ENCODE data around the gene SPINT1. TPM values are rescaled to one million over a fixed set of nuclear protein-coding genes. Genes with fewer than 3 reads are reported as not detected.

Gene SPINT1
- polyA plus RNA-seq, 2 donors = 161 to 191 TPM

DNA sequence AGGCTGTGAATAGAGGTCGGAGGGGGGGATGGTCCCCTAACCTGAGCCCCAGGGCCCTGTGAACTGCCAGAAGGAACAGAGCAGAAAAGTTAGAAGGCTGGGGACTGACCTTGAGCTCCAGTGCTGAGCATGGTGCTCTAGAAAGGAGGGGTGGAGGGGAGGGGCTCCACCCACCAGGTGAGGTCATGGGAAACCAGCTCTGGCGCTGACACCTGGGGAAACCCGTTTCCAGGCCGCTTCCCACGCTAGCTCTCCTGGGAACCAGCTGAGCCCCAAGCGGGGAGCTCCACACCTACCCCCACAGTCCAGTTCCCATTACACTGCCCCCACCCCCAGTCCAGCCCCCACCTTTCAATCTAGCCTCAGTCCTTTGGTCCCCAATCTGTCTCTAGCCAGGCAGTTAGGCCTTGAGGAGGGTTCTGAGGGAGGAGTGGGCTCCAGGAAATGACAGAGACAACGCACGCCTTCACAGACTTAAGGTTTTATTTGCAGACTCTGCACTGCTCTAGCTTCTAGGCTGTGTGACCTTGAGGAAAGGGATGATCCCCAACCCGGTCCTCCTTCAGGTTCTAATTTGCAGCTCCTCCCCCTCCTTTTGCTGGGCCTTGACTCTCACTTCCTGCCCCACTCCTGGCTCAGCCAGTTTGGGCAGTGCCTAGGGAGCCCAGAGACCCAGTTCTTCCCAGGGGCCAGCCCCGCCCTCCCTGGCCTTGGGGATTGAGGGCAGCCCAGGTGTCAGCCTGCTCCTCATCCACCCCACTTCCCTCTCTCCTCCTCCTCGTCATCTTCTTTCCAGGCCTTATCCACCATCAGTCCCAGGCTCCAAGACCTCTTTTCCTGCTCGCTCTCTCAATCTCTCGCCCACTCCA is 28.1 kb downstream of the SPINT1 start:
- Histone ChIP-seq H3K36me3 (ENCODE audit: control insufficient read depth in 2 of 2, insufficient read depth in 2 of 2, low read length in 1 of 2) (no peaks in the 10 kb centered on the region), H3K27ac (ENCODE audit: low read depth in 2 of 2, low read length in 1 of 2) (peak overlapping the region; percentile 96 to 97), H3K9me3 (ENCODE audit: control insufficient read depth in 2 of 2, insufficient read depth in 1 of 2, low read depth in 1 of 2, low read length in 1 of 2) (no peaks in the 10 kb centered on the region), H3K4me1 (ENCODE audit: control insufficient read depth in 2 of 2, insufficient read depth in 2 of 2, low read length in 1 of 2) (peaks cover 0 to 3% of the 10 kb centered on the region in 2 donors), H3K27me3 (ENCODE audit: control insufficient read depth in 1 of 2, insufficient read depth in 2 of 2, low read length in 2 of 2) (no peaks in the 10 kb centered on the region), H3K4me3 (ENCODE audit: low read depth in 1 of 2, low read length in 2 of 2) (peak overlapping the region; percentile 77 to 82)
- 53 to 56% methylated on average over 13 of the region's 13 CpGs for WGBS, 2 donors

DNA sequence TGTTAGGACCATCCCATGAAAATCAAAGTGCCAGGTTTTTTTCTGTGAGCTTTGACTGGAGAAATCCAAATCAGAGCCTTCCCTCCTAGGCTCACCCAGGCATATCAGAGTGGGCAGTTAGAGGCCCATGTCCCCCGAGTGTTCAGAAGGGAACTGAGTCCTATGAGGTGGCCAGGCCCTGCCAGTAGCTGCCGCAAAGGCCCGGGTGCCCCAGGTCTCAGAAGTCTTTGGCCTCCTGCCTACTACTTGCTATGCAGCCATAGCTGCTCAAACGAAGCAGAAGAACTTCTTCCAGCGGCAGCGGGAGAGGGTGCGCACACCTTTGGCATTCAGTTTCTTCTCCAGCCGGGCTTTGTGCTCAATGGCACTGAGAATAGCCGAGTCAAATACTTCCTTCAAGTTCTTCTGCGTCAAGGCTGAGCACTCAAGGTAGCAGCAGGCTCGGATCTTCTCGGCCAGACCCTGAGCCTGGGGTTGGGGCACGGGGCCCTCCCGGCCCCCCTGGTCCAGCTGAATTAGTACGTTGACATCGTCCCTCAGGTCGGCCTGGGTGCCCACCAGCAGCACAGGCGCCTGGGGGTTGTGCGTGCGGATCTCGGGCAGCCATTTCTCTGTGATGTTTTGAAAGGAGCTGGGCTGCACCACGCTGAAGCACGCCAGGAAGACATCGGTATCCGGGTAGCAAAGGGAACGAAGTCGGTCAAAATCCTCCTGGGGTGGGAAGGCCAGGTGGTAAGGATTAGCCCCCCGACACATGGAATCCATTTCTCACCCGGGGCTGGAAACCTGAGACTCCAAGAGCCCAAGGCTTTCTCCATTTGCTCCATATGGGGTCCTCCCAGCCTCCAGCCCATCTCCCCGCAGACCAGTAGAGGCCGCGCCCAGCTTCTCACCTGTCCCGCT is 29.2 kb downstream of the SPINT1 start:
- H3K4me1 ChIP-seq (ENCODE audit: control insufficient read depth in 2 of 2, insufficient read depth in 2 of 2, low read length in 1 of 2) = peaks cover 0 to 3% of the 10 kb centered on the region in 2 donors
- peak overlapping the region; percentile 96 to 97 for H3K27ac ChIP-seq (ENCODE audit: low read depth in 2 of 2, low read length in 1 of 2)

DNA sequence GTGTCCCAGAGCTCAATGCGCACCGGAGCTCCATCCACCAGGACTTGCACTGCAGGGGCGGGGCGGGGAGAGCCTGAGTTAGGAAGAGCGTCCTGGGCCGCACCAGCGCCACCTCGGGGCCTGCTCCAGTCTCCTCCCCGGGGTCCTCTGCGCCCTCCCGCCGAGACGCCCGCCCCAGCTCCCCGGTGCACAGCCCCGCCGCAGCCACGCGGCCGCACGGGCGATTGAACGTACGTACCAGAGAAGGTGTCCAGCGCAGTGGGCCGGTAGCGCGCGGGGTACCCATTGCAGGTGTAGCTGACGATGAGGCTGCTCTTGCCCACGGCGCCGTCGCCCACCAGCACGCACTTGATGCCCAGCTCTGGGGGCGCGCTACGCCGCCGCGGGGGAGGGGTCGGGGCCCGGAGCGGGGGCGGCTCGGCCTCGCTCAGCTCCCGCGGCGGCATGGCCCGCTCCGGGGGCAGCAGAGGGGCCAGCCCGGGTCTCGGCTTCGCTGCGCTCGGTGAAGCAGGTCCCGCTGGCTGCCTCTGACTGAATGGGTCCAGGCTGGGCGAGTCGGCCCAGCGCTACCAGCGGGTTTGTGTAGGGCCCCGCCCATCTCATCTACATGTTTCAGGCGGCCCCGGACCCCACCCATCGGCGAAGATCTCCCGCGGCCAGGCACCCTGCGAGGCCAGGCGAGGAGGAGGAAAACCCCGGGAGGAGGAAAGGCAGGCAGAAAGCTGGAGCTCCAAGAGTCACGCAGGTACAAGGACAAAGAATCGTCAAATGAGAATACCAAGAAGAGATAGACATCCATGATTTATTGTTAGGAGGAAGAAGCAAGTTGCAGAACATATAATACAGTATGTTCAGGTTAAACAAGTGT is 30.1 kb downstream of the SPINT1 start, which contains the start of gene RHOV:
Gene RHOV, minus strand, starts transcription at position 541 of the 868 bp plus-strand sequence. Its CDS starts 95 bp downstream, at position 446.
- H3K27ac ChIP-seq (ENCODE audit: low read depth in 2 of 2, low read length in 1 of 2) = peak within 1 kb of the TSS; percentile 96 to 97

More for the DNA sequence above, 29.2 kb downstream of the SPINT1 start:
- no peaks in the 10 kb centered on the region for H3K36me3 ChIP-seq (ENCODE audit: control insufficient read depth in 2 of 2, insufficient read depth in 2 of 2, low read length in 1 of 2)
- 45 to 54% methylated on average over 33 of the region's 33 CpGs for WGBS, 2 donors
- peak overlapping the region; percentile 77 to 82 for H3K4me3 ChIP-seq (ENCODE audit: low read depth in 1 of 2, low read length in 2 of 2)
- H3K9me3 ChIP-seq (ENCODE audit: control insufficient read depth in 2 of 2, insufficient read depth in 1 of 2, low read depth in 1 of 2, low read length in 1 of 2) = no peaks in the 10 kb centered on the region
- no peaks in the 10 kb centered on the region for H3K27me3 ChIP-seq (ENCODE audit: control insufficient read depth in 1 of 2, insufficient read depth in 2 of 2, low read length in 2 of 2)

DNA sequence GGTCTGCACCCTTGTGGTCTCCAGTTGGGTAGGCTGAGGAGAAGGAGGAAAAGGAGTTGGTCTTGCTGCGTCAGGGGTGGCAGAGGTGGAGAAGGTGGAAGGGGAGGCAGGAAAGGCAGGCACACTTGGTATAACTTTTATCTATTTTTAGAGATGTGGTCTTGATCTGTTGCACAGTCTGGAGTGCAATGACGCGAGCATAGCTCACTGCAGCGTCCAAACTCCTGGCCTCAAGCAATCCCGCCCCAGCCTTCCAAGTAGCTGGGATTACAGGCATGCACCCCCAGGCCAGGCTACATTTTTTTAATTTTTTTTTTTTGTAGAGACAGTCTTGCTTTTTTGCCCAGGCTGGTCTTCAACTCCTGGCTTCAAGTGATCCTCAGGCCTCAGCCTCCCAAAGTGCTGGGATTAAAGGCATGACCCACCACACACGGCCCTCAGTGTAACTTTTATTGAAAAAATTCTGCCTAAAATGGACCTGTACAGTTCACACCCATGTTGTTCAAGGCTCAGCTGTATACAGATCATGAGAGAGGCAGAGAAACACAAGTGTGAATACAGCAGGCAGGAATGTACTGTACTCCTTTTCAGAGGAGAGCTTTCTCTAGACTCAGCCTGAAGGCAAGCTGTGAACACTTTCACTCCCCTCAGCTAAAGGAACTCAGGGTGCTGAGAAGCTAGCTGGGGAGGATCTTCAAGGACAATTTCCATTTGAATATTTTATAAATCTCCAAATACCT is 32.3 kb downstream of the SPINT1 start:
- Histone ChIP-seq H3K4me1 (ENCODE audit: control insufficient read depth in 2 of 2, insufficient read depth in 2 of 2, low read length in 1 of 2) (peaks cover 0 to 3% of the 10 kb centered on the region in 2 donors), H3K4me3 (ENCODE audit: low read depth in 1 of 2, low read length in 2 of 2) (no peak overlapping the region), H3K9me3 (ENCODE audit: control insufficient read depth in 2 of 2, insufficient read depth in 1 of 2, low read depth in 1 of 2, low read length in 1 of 2) (no peaks in the 10 kb centered on the region), H3K36me3 (ENCODE audit: control insufficient read depth in 2 of 2, insufficient read depth in 2 of 2, low read length in 1 of 2) (no peaks in the 10 kb centered on the region), H3K27ac (ENCODE audit: low read depth in 2 of 2, low read length in 1 of 2) (peak overlapping the region; percentile 43 to 70), H3K27me3 (ENCODE audit: control insufficient read depth in 1 of 2, insufficient read depth in 2 of 2, low read length in 2 of 2) (no peaks in the 10 kb centered on the region)
- 75 to 79% methylated on average over 6 of the region's 6 CpGs for WGBS, 2 donors

More for the DNA sequence above, 30.1 kb downstream of the SPINT1 start, which contains the start of gene RHOV:
- 0 to 1% methylated on average over 66 to 74 of the region's 74 CpGs for WGBS, 2 donors
- Histone ChIP-seq H3K36me3 (ENCODE audit: control insufficient read depth in 2 of 2, insufficient read depth in 2 of 2, low read length in 1 of 2) (no peaks in the 10 kb centered on the region), H3K27me3 (ENCODE audit: control insufficient read depth in 1 of 2, insufficient read depth in 2 of 2, low read length in 2 of 2) (no peaks in the 10 kb centered on the region), H3K4me3 (ENCODE audit: low read depth in 1 of 2, low read length in 2 of 2) (peak within 1 kb of the TSS; percentile 77 to 82), H3K9me3 (ENCODE audit: control insufficient read depth in 2 of 2, insufficient read depth in 1 of 2, low read depth in 1 of 2, low read length in 1 of 2) (no peaks in the 10 kb centered on the region), H3K4me1 (ENCODE audit: control insufficient read depth in 2 of 2, insufficient read depth in 2 of 2, low read length in 1 of 2) (peaks cover 0 to 3% of the 10 kb centered on the region in 2 donors)

DNA sequence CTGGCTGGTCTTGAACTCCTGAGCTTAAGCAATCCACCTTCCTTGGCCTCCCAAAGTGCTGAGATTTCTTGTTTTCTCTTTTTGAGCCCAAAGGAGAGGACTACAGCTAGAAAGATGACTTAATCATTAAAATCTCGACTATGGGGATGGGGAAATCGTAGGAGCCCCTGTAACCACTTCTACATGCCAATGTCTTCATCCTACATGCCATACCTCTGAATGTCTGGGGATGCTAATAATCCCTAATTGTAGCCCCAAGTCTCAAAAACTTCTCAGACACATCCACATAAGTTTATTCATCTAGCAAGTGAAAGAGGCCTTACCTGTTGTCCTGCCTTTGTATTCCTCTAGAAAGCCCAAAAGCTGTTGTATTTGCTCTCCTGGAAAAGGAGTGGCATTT is 33.8 kb downstream of the SPINT1 start:
- Histone ChIP-seq H3K4me3 (ENCODE audit: low read depth in 1 of 2, low read length in 2 of 2) (no peak overlapping the region), H3K9me3 (ENCODE audit: control insufficient read depth in 2 of 2, insufficient read depth in 1 of 2, low read depth in 1 of 2, low read length in 1 of 2) (peaks cover 0 to 3% of the 10 kb centered on the region in 2 donors), H3K27ac (ENCODE audit: low read depth in 2 of 2, low read length in 1 of 2) (peak overlapping the region; percentile 8 to 50), H3K27me3 (ENCODE audit: control insufficient read depth in 1 of 2, insufficient read depth in 2 of 2, low read length in 2 of 2) (no peaks in the 10 kb centered on the region), H3K36me3 (ENCODE audit: control insufficient read depth in 2 of 2, insufficient read depth in 2 of 2, low read length in 1 of 2) (no peaks in the 10 kb centered on the region), H3K4me1 (ENCODE audit: control insufficient read depth in 2 of 2, insufficient read depth in 2 of 2, low read length in 1 of 2) (peaks cover 0 to 3% of the 10 kb centered on the region in 2 donors)
- WGBS, 2 donors = 51 to 64% methylated on average over 2 of the region's 2 CpGs

DNA sequence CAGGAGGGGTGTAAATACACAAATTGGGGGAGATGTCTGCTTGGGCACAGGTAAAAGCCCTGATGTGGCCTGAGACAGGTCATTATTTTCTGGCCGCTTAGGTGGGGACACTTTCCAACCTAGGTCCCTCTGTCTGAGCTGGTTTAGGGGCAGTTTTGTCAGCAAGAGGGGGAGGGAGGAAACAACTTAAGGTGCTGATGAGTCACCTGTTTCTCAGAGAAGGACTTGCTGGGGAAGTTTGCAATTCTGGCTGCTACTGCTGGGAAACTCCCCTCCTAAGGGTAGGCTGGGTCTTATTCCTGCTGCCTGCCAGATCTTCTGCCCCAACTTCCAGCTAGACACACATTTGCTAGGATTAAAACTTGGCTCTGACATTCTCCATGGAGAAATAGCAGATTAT is 34.9 kb downstream of the SPINT1 start:
- no peaks in the 10 kb centered on the region for H3K27me3 ChIP-seq (ENCODE audit: control insufficient read depth in 1 of 2, insufficient read depth in 2 of 2, low read length in 2 of 2)
- 47 to 69% methylated on average over 1 of the region's 1 CpG for WGBS, 2 donors

DNA sequence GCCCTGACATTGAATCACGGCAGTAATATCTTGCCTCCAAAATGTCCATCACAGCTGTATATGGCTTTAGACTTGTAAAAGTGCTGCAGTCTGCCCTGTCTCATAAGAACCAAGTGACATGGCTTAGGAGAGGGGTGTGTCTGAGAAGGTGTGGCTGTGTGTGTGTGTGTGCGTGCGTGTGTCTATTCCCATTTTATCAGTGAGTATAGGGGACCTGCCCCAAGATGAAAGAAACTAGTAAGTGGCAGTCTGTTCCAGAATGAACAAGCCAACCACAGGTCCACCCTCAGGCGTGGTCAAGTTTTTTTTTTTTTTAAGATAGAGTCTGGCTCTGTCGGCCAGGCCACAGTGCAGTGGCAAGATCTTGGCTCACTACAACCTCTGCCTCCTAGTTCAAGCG is 35.8 kb downstream of the SPINT1 start:
- peaks cover 0 to 3% of the 10 kb centered on the region in 2 donors for H3K4me1 ChIP-seq (ENCODE audit: control insufficient read depth in 2 of 2, insufficient read depth in 2 of 2, low read length in 1 of 2)
- peaks cover 0 to 3% of the 10 kb centered on the region in 2 donors for H3K9me3 ChIP-seq (ENCODE audit: control insufficient read depth in 2 of 2, insufficient read depth in 1 of 2, low read depth in 1 of 2, low read length in 1 of 2)
- H3K36me3 ChIP-seq (ENCODE audit: control insufficient read depth in 2 of 2, insufficient read depth in 2 of 2, low read length in 1 of 2) = no peaks in the 10 kb centered on the region
- WGBS, 2 donors = 58 to 59% methylated on average over 6 of the region's 6 CpGs
- no peak overlapping the region for H3K4me3 ChIP-seq (ENCODE audit: low read depth in 1 of 2, low read length in 2 of 2)
- H3K27ac ChIP-seq (ENCODE audit: low read depth in 2 of 2, low read length in 1 of 2) = peak overlapping the region; percentile 84 to 89
- H3K27me3 ChIP-seq (ENCODE audit: control insufficient read depth in 1 of 2, insufficient read depth in 2 of 2, low read length in 2 of 2) = no peaks in the 10 kb centered on the region

More for the DNA sequence above, 34.9 kb downstream of the SPINT1 start:
- Histone ChIP-seq H3K27ac (ENCODE audit: low read depth in 2 of 2, low read length in 1 of 2) (peak overlapping the region; percentile 84 to 89), H3K4me3 (ENCODE audit: low read depth in 1 of 2, low read length in 2 of 2) (no peak overlapping the region), H3K4me1 (ENCODE audit: control insufficient read depth in 2 of 2, insufficient read depth in 2 of 2, low read length in 1 of 2) (peaks cover 0 to 3% of the 10 kb centered on the region in 2 donors), H3K36me3 (ENCODE audit: control insufficient read depth in 2 of 2, insufficient read depth in 2 of 2, low read length in 1 of 2) (no peaks in the 10 kb centered on the region), H3K9me3 (ENCODE audit: control insufficient read depth in 2 of 2, insufficient read depth in 1 of 2, low read depth in 1 of 2, low read length in 1 of 2) (peaks cover 0 to 3% of the 10 kb centered on the region in 2 donors)

DNA sequence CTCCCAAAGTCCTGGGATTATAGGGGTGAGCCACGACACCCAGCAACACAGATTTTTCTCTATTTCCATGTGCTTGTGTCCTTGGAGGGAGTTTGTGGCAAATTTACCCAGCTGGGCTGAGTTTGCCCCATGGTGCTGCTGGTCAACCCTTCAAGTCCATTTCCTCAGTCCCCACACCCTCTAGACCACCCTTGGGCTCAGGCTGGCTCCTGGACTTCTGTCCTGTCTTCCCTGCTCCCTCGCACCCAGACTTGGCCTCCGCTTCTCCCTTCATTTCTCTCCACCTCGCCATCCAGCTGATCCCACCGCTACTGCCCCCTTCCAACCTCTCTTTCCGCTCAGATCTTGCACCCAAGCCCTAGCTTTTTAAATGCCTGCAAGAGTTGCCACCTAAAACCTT is 37.5 kb downstream of the SPINT1 start:
- peaks cover 0 to 3% of the 10 kb centered on the region in 2 donors for H3K9me3 ChIP-seq (ENCODE audit: control insufficient read depth in 2 of 2, insufficient read depth in 1 of 2, low read depth in 1 of 2, low read length in 1 of 2)
- H3K27ac ChIP-seq (ENCODE audit: low read depth in 2 of 2, low read length in 1 of 2) = peak overlapping the region in 1 of 2 donors; percentile 10
- H3K4me3 ChIP-seq (ENCODE audit: low read depth in 1 of 2, low read length in 2 of 2) = no peak overlapping the region
- WGBS, 2 donors = 94 to 97% methylated on average over 6 of the region's 6 CpGs
- H3K4me1 ChIP-seq (ENCODE audit: control insufficient read depth in 2 of 2, insufficient read depth in 2 of 2, low read length in 1 of 2) = no peaks in the 10 kb centered on the region
- H3K27me3 ChIP-seq (ENCODE audit: control insufficient read depth in 1 of 2, insufficient read depth in 2 of 2, low read length in 2 of 2) = no peaks in the 10 kb centered on the region
- H3K36me3 ChIP-seq (ENCODE audit: control insufficient read depth in 2 of 2, insufficient read depth in 2 of 2, low read length in 1 of 2) = no peaks in the 10 kb centered on the region
